ENCODE measurements around the gene UGDH. TPM values are rescaled to one million over a fixed set of nuclear protein-coding genes. Genes with fewer than 3 reads are reported as not detected.
"Not testable (repeated sequence)": the region's sequence is repeated elsewhere in the genome, so short reads cannot be mapped to it uniquely, and the experiment has no call there.

The UGDH gene
- total RNA-seq, 1 experiment from 2014 or later, result 93.4 TPM

- in situ Hi-C loops (cut with HindIII; ENCODE audit: low pct_unique_long_range_greater_than_20kb, low sequenced_read_pairs), result no loop called here
Measured at GRCh38 chr4:39539089-39539611, 11.9 kb upstream of the UGDH start.

GRCh38 chr4:39533541-39533940 is 6.3 kb upstream of the UGDH start:
- no peak for DNase-seq (ENCODE audit: low read depth, low spot score)
- in situ Hi-C loops (cut with HindIII; ENCODE audit: low pct_unique_long_range_greater_than_20kb, low sequenced_read_pairs), result no loop called here

More at GRCh38 chr4:39539089-39539611, 11.9 kb upstream of the UGDH start:
- peak; percentile 89 for DNase-seq (ENCODE audit: low read depth, low spot score)

DNA sequence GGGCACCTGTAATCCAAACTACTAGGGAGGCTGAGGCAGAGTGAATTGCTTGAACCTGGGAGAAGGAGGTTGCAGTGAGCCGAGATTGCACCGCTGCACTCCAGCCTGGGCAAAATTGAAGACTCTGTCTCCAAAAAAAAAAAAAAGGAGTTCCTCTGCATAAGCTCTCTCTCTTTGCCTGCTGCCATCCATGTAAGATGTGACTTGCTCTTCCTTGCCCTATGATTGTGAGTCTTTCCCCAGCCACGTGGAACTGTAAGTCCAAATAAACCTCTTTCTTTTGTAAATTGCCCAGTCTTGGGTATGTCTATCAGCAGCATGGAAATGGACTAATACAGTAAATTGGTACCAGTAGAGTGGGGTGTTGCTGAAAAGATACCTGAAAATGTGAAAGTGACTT is 5.0 kb upstream of the UGDH start:
- DNase-seq (ENCODE audit: low read depth, low spot score); in situ Hi-C loops (cut with HindIII; ENCODE audit: low pct_unique_long_range_greater_than_20kb, low sequenced_read_pairs): not testable (repeated sequence)

DNA sequence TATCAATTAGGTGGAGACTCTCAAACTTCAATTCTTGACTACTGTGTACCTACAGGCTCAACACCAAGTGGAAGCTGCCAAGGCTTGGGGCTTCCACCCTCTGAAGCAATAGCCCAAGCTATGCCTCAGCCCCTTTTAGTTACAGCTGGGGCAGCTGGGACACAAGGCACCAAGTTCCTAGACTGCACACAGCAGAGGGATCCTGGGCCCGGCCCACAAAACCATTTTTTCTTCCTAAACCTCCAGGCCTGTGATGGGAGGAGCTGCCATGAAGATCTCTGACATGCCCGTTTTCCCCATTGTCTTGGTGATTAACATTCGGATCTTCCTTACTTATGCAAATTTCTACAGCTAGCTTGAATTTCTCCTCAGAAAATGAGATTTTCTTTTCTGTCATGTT is 3.4 kb upstream of the UGDH start:
- in situ Hi-C loops (cut with HindIII; ENCODE audit: low pct_unique_long_range_greater_than_20kb, low sequenced_read_pairs), result no loop called here
- no peak for DNase-seq (ENCODE audit: low read depth, low spot score)

DNA sequence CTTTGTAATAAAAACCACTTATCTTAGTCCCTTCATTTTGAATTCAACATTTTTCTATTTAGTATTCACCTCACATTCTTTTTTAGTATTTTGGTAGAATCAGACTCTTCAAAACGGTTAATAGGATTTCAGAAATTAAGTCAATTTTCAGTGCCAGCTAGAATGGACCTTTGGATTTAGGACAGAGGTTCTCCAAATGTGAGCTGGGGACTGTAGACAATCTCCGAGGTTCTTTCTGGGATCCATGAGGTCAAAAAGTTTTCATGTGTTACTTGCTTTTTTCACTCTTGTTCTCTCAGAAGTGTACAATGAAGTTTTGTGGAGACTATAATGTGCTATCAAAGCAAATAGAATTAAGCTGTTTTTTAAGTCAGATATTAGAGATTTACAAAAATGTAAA is 2.3 kb upstream of the UGDH start:
- in situ Hi-C loops (cut with HindIII; ENCODE audit: low pct_unique_long_range_greater_than_20kb, low sequenced_read_pairs), result no loop called here
- no peak for DNase-seq (ENCODE audit: low read depth, low spot score)

DNA sequence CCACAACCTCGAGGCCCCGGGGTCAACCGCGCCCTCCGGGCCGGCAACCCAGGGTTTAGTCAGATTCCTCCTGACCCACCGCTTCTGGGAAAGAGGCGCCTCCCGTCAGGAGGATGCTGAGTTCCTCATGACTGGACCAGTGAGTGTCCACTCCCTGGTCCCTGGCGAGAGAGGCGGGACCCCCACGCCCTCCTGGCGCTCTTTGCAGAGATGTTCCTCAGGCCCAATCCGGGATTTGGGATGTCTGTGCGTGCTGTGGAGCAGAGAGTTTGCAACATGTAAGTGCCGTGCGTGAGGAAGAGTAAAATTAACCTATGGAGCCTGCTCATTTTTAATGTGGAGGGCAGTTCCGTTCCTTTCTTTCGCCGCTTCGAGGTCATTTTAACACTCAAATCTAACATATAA is 824 bp upstream of the UGDH start:
- DNase-seq (ENCODE audit: low read depth, low spot score), result peak; percentile 84
- in situ Hi-C loops (cut with HindIII; ENCODE audit: low pct_unique_long_range_greater_than_20kb, low sequenced_read_pairs), result no loop called here

DNA sequence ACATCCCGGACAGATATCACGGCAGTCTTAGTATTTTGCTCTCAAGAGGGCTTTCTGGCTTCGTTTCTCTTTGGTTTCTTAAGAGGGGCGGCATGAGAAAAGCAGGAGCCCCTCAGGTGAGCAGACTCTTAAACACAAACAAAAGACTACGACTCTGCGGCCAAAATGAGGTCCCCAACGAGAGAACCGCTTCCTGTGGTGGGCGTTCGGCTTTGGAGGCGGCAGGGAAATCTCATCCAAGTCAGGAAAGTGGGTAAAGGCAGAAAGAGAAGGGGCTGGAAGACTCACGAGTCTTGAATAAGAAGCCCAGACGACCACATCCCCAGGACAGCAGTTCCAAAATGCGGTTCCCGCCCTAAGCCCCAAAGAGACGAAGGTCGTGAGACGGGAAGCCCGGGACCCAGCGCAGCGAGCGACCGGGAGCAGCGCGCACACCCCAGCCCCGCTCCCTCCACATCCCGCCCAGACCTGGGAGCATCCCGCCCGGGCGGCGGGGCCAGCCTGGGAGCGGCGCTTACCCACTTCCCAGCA is 409 bp downstream of the UGDH start:
- in situ Hi-C loops (cut with HindIII; ENCODE audit: low pct_unique_long_range_greater_than_20kb, low sequenced_read_pairs), result no loop called here
- DNase-seq (ENCODE audit: low read depth, low spot score), result no peak

GRCh38 chr4:39525822-39526690 is 1.2 kb downstream of the UGDH start:
- DNase-seq (ENCODE audit: low read depth, low spot score), result peak; percentile 81
- in situ Hi-C loops (cut with HindIII; ENCODE audit: low pct_unique_long_range_greater_than_20kb, low sequenced_read_pairs), result no loop called here

- in situ Hi-C loops (cut with HindIII; ENCODE audit: low pct_unique_long_range_greater_than_20kb, low sequenced_read_pairs), result no loop called here
- no peak for DNase-seq (ENCODE audit: low read depth, low spot score)
Measured at GRCh38 chr4:39524161-39524957, 2.9 kb downstream of the UGDH start.

GRCh38 chr4:39522068-39522467 is 5.2 kb downstream of the UGDH start:
- in situ Hi-C loops (cut with HindIII; ENCODE audit: low pct_unique_long_range_greater_than_20kb, low sequenced_read_pairs), result no loop called here

DNA sequence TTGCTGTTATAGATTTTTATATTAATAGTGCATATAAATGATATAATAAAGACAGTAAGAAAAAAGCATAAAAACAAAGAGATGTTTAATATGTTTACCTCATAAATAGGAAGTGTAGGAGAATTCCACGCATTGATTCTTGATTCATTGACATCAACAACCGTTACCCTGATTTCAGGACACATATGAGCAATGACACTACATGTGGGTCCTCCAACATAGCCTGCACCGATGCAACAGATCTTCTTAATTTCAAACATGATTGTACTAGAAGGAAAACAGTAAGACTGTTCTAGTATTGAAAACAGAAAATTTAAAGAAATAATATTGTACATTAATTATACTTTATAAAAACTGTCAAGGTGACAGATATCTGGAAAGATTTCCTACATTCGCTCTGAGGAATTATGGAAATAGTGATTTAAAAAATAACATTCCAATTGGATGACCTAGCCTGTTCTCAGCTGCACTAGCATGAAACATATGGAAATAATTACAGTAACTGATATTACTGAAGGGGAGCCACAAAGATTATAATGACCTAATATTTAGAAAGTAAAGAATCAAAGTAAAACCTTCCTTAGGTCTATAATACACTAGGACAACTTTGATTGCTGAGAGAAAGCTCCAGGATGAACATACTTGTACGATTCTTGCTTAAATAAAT is 5.9 kb downstream of the UGDH start:
- no peak for DNase-seq (ENCODE audit: low read depth, low spot score)
- in situ Hi-C loops (cut with HindIII; ENCODE audit: low pct_unique_long_range_greater_than_20kb, low sequenced_read_pairs), result no loop called here

More at GRCh38 chr4:39522068-39522467, 5.2 kb downstream of the UGDH start:
- DNase-seq (ENCODE audit: low read depth, low spot score), result no peak

- DNase-seq (ENCODE audit: low read depth, low spot score), result no peak
- in situ Hi-C loops (cut with HindIII; ENCODE audit: low pct_unique_long_range_greater_than_20kb, low sequenced_read_pairs), result no loop called here
Measured at GRCh38 chr4:39518484-39518883, 8.8 kb downstream of the UGDH start.

DNA sequence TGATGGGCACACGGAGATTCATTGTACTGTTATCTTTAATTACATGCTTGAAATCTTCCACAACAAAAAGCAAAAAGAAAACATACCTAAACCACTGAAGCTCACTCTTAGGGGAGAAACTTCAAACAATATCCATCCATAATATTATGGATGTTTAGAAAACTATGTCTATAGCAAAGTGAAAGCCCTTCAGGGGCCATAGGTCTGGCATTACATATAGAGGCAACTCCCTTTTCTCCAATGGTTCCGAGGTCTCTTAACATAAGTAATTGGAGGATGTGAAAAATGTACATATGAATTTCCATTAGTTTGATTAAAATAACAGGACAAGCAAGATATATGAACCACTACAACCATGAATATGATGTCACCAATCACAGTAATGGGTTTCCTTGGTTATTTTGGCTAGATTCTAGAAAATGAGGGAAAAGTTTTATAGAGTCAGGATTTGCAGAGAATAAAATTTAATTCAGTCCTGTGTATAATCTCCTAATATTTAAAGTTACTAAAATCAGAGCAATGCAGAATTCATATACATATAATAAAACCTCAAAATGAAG is 10.8 kb downstream of the UGDH start:
- no peak for DNase-seq (ENCODE audit: low read depth, low spot score)
- in situ Hi-C loops (cut with HindIII; ENCODE audit: low pct_unique_long_range_greater_than_20kb, low sequenced_read_pairs), result no loop called here

GRCh38 chr4:39515669-39516401 is 11.4 kb downstream of the UGDH start:
- in situ Hi-C loops (cut with HindIII; ENCODE audit: low pct_unique_long_range_greater_than_20kb, low sequenced_read_pairs), result not testable (repeated sequence)

GRCh38 chr4:39514888-39515401 is 12.3 kb downstream of the UGDH start:
- DNase-seq (ENCODE audit: low read depth, low spot score), result no peak
- in situ Hi-C loops (cut with HindIII; ENCODE audit: low pct_unique_long_range_greater_than_20kb, low sequenced_read_pairs), result no loop called here

More at GRCh38 chr4:39515669-39516401, 11.4 kb downstream of the UGDH start:
- not testable (repeated sequence) for DNase-seq (ENCODE audit: low read depth, low spot score)

- DNase-seq (ENCODE audit: low read depth, low spot score); in situ Hi-C loops (cut with HindIII; ENCODE audit: low pct_unique_long_range_greater_than_20kb, low sequenced_read_pairs): not testable (repeated sequence)
Measured at GRCh38 chr4:39514266-39514665, 13.0 kb downstream of the UGDH start.

All from SK-MEL-5 (cell line).